Left renal cortex interstitium (tissue), 4 donors: ENCODE results near the gene DYNLT4. TPM values are rescaled to one million over a fixed set of nuclear protein-coding genes. Genes with fewer than 3 reads are reported as not detected.
"Not testable (repeated sequence)": the region's sequence is repeated elsewhere in the genome, so short reads cannot be mapped to it uniquely, and the experiment has no call there.

ENCODE experiments used
- DNase-seq, 4 donors: peaks; one replicate each; pipeline ENCODE4 v3.0.0-alpha.2; 2013; ENCODE audit warnings: low read depth in 4 of 4, low spot score in 2 of 4, missing footprints in 1 of 4
- polyA plus RNA-seq, 4 donors: library from polyadenylated mRNA; unstranded; fragments of 120-200 nt; gene quantifications; one replicate each; pipeline ENCODE4 v1.2.1, GENCODE V29; 2013; ENCODE audit not compliant: insufficient read length in 4 of 4

Gene DYNLT4
- polyA plus RNA-seq, 4 donors, result 0.14 TPM; not detected in 3

DNA sequence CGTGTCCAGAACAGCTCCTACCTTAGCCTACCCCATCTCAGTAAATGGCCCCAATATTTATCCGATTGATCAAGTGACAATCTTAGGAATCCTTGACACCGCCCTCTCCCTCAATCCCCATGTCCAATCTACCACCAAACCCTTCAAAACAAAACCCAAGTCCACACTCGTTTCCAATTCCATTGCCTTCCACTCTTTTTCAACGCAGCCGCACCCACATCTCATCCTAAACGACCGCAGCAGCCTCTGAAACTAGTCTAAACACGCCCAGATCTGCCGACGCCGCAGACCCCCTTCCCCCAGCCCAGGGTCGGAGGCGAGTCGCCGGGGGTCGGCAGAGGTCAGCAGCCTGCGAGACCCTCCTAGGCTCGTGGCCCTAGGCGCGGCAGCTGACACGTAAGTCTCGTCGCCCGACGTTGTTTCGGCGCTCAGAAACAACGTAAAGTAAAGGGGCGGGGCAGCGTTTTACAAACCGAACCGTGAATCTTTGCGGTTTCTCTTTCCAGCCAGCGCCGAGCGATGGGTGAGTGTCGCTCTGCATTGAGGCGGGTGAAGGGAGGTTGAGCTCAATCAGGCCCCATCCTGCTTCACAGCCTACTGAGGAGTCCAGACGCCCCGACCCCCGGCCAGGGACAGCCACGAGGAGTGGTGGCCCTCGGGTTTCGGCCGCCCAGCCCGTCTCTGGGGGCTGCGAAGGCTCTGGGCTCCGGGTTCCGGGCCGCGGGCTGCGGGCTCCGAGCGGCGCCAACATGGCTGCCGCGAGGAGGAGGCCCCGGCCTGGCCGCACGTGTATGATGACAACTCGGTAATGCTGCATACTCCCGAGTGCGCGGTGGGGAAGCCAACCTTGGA lies 31.8 kb downstream of the DYNLT4 start, which contains the start of gene RPS8:
RPS8 (plus strand) TSS at position 463 of the 852 bp plus-strand sequence; CDS start at position 520, 57 bp downstream.
- peak; percentile 85 to 95 (median 93) for DNase-seq

DNA sequence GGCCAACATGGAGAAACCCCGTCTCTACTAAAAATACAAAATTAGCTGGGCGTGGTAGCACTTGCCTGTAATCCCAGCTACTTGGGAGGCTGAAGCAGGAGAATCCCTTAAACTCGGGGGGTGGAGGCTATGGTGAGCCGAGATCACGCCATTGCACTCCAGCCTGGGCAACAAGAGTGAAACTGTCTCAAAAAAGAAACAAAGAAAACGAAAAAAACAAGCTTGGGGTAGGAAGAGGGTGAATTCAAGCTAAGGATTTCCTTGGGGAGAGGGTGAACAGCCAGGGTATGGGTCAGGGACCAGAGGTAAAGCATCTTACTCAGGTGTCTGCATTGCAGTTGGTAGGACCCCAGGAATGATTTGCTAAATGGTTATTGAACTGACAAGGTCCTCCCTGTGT lies 40.7 kb downstream of the DYNLT4 start:
- not testable (repeated sequence) for DNase-seq

- DNase-seq, result no peak
Measured at GRCh38 chr1:44760876-44761275, 46.3 kb downstream of the DYNLT4 start.

- no peak for DNase-seq
Measured at GRCh38 chr1:44759077-44759476, 48.1 kb downstream of the DYNLT4 start.

GRCh38 chr1:44757420-44757819 lies 49.7 kb downstream of the DYNLT4 start:
- no peak for DNase-seq

Other genes with a start within 250 kb of the DYNLT4 start
- gene TMEM53, start 132.9 kb downstream of the DYNLT4 start, polyA plus RNA-seq, result 10 to 100 TPM; 12.4 to 15.3 (median 13.6) TPM
- gene ARMH1, start 132.6 kb downstream of the DYNLT4 start, polyA plus RNA-seq, result 1 to 10 TPM; 4.9 to 9.3 (median 7.3) TPM
- gene RNU5D-1, start 76.2 kb downstream of the DYNLT4 start, polyA plus RNA-seq, result 1 to 10 TPM in 1 of 4 donors, not detected in 3; 2.0 TPM
- gene KIF2C, start 67.5 kb downstream of the DYNLT4 start, polyA plus RNA-seq, result 10 to 100 TPM; 24.6 to 27.5 (median 26.3) TPM
- 1,000 to 10,000 TPM; 2,090 to 2,870 (median 2,389) TPM for gene RPS8, start 31.8 kb downstream of the DYNLT4 start, polyA plus RNA-seq
- 1 to 10 TPM in 1 of 4 donors, under 1 TPM in 3; 0.65 to 1.0 (median 0.84) TPM for gene BEST4, start 19.2 kb downstream of the DYNLT4 start, polyA plus RNA-seq
- gene PLK3, start 7.0 kb downstream of the DYNLT4 start, polyA plus RNA-seq, result 1 to 10 TPM; 6.8 to 8.4 (median 7.3) TPM
- 10 to 100 TPM in 2 of 4 donors, 1 to 10 TPM in 2; 6.8 to 25.0 (median 16.2) TPM for gene BTBD19, start 1.2 kb upstream of the DYNLT4 start, polyA plus RNA-seq
- 1 to 10 TPM; 3.3 to 8.0 (median 6.2) TPM for gene PTCH2, start 35.9 kb upstream of the DYNLT4 start, polyA plus RNA-seq
- 10 to 100 TPM; 30.2 to 40.0 (median 33.3) TPM for gene EIF2B3, start 179.2 kb upstream of the DYNLT4 start, polyA plus RNA-seq
- gene HECTD3, start 204.0 kb upstream of the DYNLT4 start, polyA plus RNA-seq, result 10 to 100 TPM; 27.9 to 38.4 (median 33.7) TPM
- gene UROD, start 204.9 kb upstream of the DYNLT4 start, polyA plus RNA-seq, result 100 to 1,000 TPM; 106 to 114 (median 112) TPM